Measurements from ENCODE around the gene SSU72.
"Not testable (repeated sequence)": the region's sequence is repeated elsewhere in the genome, so short reads cannot be mapped to it uniquely, and the experiment has no call there.

DNA sequence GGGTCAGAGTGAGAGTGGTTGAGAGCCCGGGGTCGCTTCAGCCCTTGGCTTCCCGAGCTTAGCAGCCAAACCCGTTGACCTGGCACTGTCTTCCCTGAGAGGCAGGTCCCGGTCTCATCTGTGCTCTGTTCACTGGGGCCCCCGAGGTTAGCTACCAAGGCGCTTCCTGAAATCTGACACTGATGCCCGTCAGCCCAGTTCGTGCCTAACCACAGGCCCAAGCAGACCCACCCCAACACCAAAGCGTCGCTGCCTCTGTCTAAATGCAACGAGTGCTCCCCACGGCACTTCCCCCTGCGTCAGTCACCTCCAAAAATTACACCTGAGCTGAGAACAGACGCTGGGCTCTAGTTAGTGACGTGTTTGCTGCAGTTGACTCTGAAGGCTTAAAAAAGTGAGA is 60.3 kb downstream of the SSU72 start:
- not testable (repeated sequence) for TF ChIP-seq CTCF, EP300, POLR2A (IDR thresholded peaks at IDR 0.05)
